ENCODE data around the gene LRP4.

DNA sequence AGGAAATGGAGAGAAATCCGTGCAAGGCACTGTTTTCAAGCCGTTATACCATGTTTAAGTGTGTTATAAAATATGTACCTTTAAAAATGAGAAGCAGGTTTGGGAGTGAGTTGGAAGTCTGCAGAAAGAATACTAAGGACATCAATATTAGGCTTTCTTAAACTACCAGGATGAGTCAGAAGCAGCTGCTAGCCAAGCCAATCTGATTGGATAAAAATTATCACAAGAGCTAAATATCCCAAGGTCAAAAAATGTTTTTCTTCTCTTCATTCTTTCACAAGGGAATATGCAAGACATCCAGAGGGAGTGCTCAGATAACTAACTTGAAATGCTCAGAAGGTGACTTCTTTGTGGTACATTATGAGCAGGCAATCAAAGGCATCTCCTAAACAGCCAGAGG is 53.0 kb downstream of the LRP4 start:
- TF ChIP-seq CTCF (IDR thresholded peaks at IDR 0.05) = no peak
- no peak for TF ChIP-seq POLR2AphosphoS5 (IDR thresholded peaks at IDR 0.05)
- no peak for TF ChIP-seq POLR2A (IDR thresholded peaks at IDR 0.05; ENCODE audit: low read depth)
- no peak for TF ChIP-seq EP300 (IDR thresholded peaks at IDR 0.05)
